GM12878 (cell line): ENCODE data around the gene AEBP2. TPM values are rescaled to one million over a fixed set of nuclear protein-coding genes. Genes with fewer than 3 reads are reported as not detected.

Experiments used
- ATAC-seq: fragments of 200-7000 bp; cut with Tn5 transposase; 3 replicates; pipeline ENCODE4 v1.9.1; 2020; ENCODE audit warnings: mild to moderate bottlenecking, moderate library complexity
- BruUV-seq: library from RNA; stranded (reverse); fragments of 400-500 nt; replicated peaks from 2 replicates; lab custom pipeline; 2021; lab: Mats Ljungman, UMichigan
- CTCF ChIA-PET: fragments of 300-600 bp; sonication (Branson Sonifier 250); formaldehyde crosslinking; extraction: SDS; loops from one replicate; lab custom pipeline; 2021; ENCODE audit warnings: inconsistent platforms; lab: Yijun Ruan, JAX
- POLR2A ChIA-PET: fragments of 350-600 bp; formaldehyde crosslinking; extraction: SDS; loops from one replicate; lab custom pipeline; 2021; ENCODE audit warnings: inconsistent platforms; lab: Charles Lee
- RAD21 ChIA-PET: fragments of 300-600 bp; sonication (Branson Sonifier 250); formaldehyde crosslinking; loops from one replicate; lab custom pipeline; 2023; ENCODE audit warnings: antibody characterized with exemption; ENCODE audit not compliant: unreplicated experiment; lab: Charles Lee
- SMC1A ChIA-PET: fragments of 300-600 bp; sonication (Branson Sonifier 250); formaldehyde crosslinking; loops from one replicate; lab custom pipeline; 2023; ENCODE audit not compliant: unreplicated experiment, uncharacterized antibody; lab: Charles Lee
- DNase-seq: peaks from one replicate; pipeline ENCODE4 v3.0.0-alpha.2; 2011; ENCODE audit warnings: low read depth, low spot score
- FAIRE-seq: peaks from 3 replicates; lab custom pipeline; 2011; peaks lifted over from hg19 to GRCh38; lab: Jason Lieb, UNC
- H2AFZ ChIP-seq: 2 replicates; pipeline ENCODE4 v1.6.0; 2011; ENCODE audit warnings: low read depth, low read length, control low read depth; ENCODE audit not compliant: control insufficient read depth
- H3K27ac ChIP-seq: 2 replicates; pipeline ENCODE4 v1.5.1; 2011; ENCODE audit warnings: control low read depth; ENCODE audit not compliant: control insufficient read depth, insufficient read depth
- H3K27me3 ChIP-seq, 2 experiments: replicated peaks in 1 of 2; 2 replicates each; pipeline versions ENCODE4 v1.6.0 to v1.6.1; 2011; ENCODE audit warnings: low read length in 1 of 2; ENCODE audit not compliant: control insufficient read depth in 2 of 2, insufficient read depth in 2 of 2
- H3K36me3 ChIP-seq, 2 experiments: 2 replicates each; pipeline ENCODE4 v1.5.1; 2011; ENCODE audit warnings: low read length in 1 of 2; ENCODE audit not compliant: control insufficient read depth in 2 of 2, insufficient read depth in 2 of 2
- H3K4me1 ChIP-seq: 2 replicates; pipeline ENCODE4 v1.6.1; 2011; ENCODE audit warnings: mild to moderate bottlenecking, low read length, moderate library complexity, mixed read lengths; ENCODE audit not compliant: control insufficient read depth, insufficient read depth
- H3K4me2 ChIP-seq: 2 replicates; pipeline ENCODE4 v1.6.0; 2011; ENCODE audit warnings: control low read depth; ENCODE audit not compliant: control insufficient read depth, insufficient read depth
- H3K4me3 ChIP-seq: fragments of 200-600 bp; sonication (generic); 2 replicates; pipeline ENCODE4 v1.5.1; 2016
- H3K79me2 ChIP-seq: 2 replicates; pipeline ENCODE4 v1.6.0; 2011; ENCODE audit warnings: low read length; ENCODE audit not compliant: control insufficient read depth, insufficient read depth
- H3K9ac ChIP-seq: 2 replicates; pipeline ENCODE4 v1.8.0; 2011; ENCODE audit warnings: low read length, control low read depth, mixed read lengths; ENCODE audit not compliant: control insufficient read depth, insufficient read depth
- H3K9me3 ChIP-seq: replicated peaks from 3 replicates; pipeline ENCODE4 v1.5.1; 2011; ENCODE audit warnings: mild to moderate bottlenecking, low read length; ENCODE audit not compliant: control insufficient read depth, insufficient read depth
- H4K20me1 ChIP-seq: 2 replicates; pipeline ENCODE4 v1.6.0; 2011; ENCODE audit not compliant: control insufficient read depth, insufficient read depth
- CBX5 ChIP-seq: sonication (generic); IDR thresholded peaks from 2 replicates; pipeline ENCODE4 v1.6.1; 2016; ENCODE audit warnings: low read depth, moderate library complexity, mild to moderate bottlenecking, inconsistent platforms
- STAT3 ChIP-seq: IDR thresholded peaks from 2 replicates; pipeline ENCODE4 v1.6.1; 2011; ENCODE audit warnings: low read depth, low read length, improper control_type of control experiment
- WGBS: methylation state at CpG from one replicate; pipeline ENCODE4 v1.1.6; 2016; ENCODE audit warnings: low lambda C conversion rate; ENCODE audit not compliant: insufficient replicate concordance, insufficient coverage; ENCODE audit errors: missing lambda C conversion rate; 5-methylcytosine and 5-hydroxymethylcytosine counted together
- in situ Hi-C: fragments of 300-500 bp; cut with MboI; formaldehyde crosslinking; loops from 9 replicates; pipeline ENCODE4 v1.14.3; 2018; ENCODE audit warnings: mixed read lengths
- intact Hi-C: fragments of 100-400 bp; cut with micrococcal nuclease; formaldehyde crosslinking; loops from one replicate; pipeline ENCODE4 v1.14.2; 2022; ENCODE audit not compliant: unreplicated experiment
- polyA plus RNA-seq, 11 experiments: library from polyadenylated mRNA; depleted of rRNA in 4 of 11; unstranded in 6 of 11; stranded (reverse) in 5 of 11; fragments of >200 nt; fragmentation: Nextera tagmentation in 4 of 11; fragmentation: Illumina TruSeq in 1 of 11; extraction: Ambion mirVana in 4 of 11; extraction: Trizol in 1 of 11; gene quantifications; 1 replicate in 1 of 11; 2 replicates in 10 of 11; pipeline versions ENCODE4 v1.2.1 to v1.2.3, GENCODE V29; 2011 to 2016; ENCODE audit warnings: inconsistent platforms in 2 of 11, missing spikeins in 2 of 11, low read depth in 1 of 11
- total RNA-seq, 4 experiments: library from RNA; depleted of rRNA in 3 of 4; stranded (reverse); fragments of >200 nt in 3 of 4; fragmentation: Illumina TruSeq in 1 of 4; extraction: Trizol in 1 of 4; gene quantifications; 2 replicates each; pipeline versions ENCODE4 v1.2.1 to v1.2.3, GENCODE V29; 2013 to 2021
- TF ChIP-seq, protein P1 (sequence below): fragments of 450-650 bp; IDR thresholded peaks from 2 replicates; pipeline ENCODE4 v1.6.1; 2016; ENCODE audit warnings: mild to moderate bottlenecking

AEBP2 gene
- total and polyA plus RNA-seq, 10 of the 15 experiments (the other 5 are each of a cell fraction or from before 2014, with no cell fraction given), result 17.6 to 126 (median 44.8) TPM

DNA sequence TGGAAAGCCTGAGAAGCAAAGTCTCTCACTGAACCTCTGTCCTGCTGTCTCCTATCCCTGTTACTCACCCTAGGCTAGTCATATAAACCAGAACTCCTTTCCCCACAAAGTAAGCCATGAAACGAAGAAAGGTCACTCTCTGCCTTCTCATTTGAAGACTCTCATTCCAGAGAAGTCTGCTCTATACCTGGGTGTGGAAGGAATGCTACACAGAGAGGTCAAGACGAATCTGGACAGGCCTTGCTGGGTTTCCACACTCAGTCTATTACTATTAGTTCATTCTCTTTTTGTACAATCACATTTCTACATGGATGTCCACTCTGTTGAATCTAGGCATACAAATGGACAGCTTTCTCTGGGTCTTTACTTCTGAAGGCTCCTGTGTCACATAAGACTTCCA is 2.4 kb upstream of the AEBP2 start:
- no peaks in the 10 kb centered on the region for H3K27me3 ChIP-seq
- H3K4me3 ChIP-seq, result no peak overlapping the region
- 100% methylated on average over 1 of the region's 2 CpGs for WGBS
- no peak for FAIRE-seq
- ATAC-seq, result no peak
- in situ Hi-C loops, result no loop called here
- H3K9me3 ChIP-seq, result no peaks in the 10 kb centered on the region; the same call in 2 of the 3 replicates
- no peak overlapping the region for H3K27ac ChIP-seq
- ChIA-PET RAD21 (no interaction called here), CTCF (no interaction called here), POLR2A (no interaction called here)
- no peaks in the 10 kb centered on the region for H4K20me1 ChIP-seq
- H3K4me1 ChIP-seq, result peaks cover 12% of the 10 kb centered on the region
- no peak overlapping the region for H3K4me2 ChIP-seq
- no peak for TF ChIP-seq CBX5
- TF ChIP-seq, all 136 proteins: peak for 0
- Histone ChIP-seq H3K79me2 (peaks cover 22% of the 10 kb centered on the region), H3K9ac (no peak overlapping the region), H2AFZ (no peak overlapping the region), H3K36me3 (no peaks in the 10 kb centered on the region)
- BruUV-seq, result no TSS peak
- intact Hi-C loops, result no loop called here
- SMC1A ChIA-PET, result no interaction called here
- no peak for DNase-seq

DNA sequence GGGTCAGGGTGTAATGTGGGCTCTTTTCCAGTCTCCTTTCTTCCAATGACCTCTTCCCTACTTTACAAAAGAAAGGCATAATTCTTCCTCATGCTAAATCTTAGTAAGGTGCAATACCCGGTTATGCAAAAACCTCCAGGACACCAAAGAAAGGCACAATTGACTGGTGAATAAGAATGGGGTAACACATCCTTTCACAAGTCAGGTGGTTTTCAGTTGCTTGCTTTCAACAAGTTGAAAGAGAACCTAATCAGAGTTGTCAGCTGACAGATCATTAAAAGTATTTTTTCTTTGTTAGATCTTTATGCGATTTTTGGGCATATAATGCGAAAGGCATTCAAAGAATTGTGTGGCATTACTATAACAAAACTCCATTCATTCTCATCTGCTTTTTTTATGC is 1.3 kb upstream of the AEBP2 start:
- in situ Hi-C loops, result no loop called here
- BruUV-seq, result no TSS peak
- no peak for ATAC-seq

More for the DNA sequence above, 1.3 kb upstream of the AEBP2 start:
- no peak overlapping the region for H3K9ac ChIP-seq
- DNase-seq (no peak), FAIRE-seq (no peak)
- H3K4me1 ChIP-seq, result peaks cover 4% of the 10 kb centered on the region; the same call in 1 of the 2 replicates
- no peaks in the 10 kb centered on the region; the same call in 2 of the 3 replicates for H3K9me3 ChIP-seq
- no peaks in the 10 kb centered on the region for H3K27me3 ChIP-seq
- RAD21 ChIA-PET, result no interaction called here
- H3K79me2 ChIP-seq, result peaks cover 32% of the 10 kb centered on the region
- H3K4me2 ChIP-seq, result no peak overlapping the region
- no peak overlapping the region for H2AFZ ChIP-seq
- no peaks in the 10 kb centered on the region for H4K20me1 ChIP-seq
- SMC1A ChIA-PET, result interaction anchor here (0.6 to 2.0 kb wide), 2 partner anchors 20 to 576 kb away, joined by 3 to 7 read pairs; no protein-coding TSS in a partner anchor
- TF ChIP-seq, protein P1, sequence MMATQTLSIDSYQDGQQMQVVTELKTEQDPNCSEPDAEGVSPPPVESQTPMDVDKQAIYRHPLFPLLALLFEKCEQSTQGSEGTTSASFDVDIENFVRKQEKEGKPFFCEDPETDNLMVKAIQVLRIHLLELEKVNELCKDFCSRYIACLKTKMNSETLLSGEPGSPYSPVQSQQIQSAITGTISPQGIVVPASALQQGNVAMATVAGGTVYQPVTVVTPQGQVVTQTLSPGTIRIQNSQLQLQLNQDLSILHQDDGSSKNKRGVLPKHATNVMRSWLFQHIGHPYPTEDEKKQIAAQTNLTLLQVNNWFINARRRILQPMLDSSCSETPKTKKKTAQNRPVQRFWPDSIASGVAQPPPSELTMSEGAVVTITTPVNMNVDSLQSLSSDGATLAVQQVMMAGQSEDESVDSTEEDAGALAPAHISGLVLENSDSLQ, result peak; percentile 52; the same call in 1 of the 2 replicates
- TF ChIP-seq STAT3, result no peak
- TF ChIP-seq, all 136 proteins: peak for 1
- intact Hi-C loops, result no loop called here
- Histone ChIP-seq H3K36me3 (no peaks in the 10 kb centered on the region), H3K4me3 (no peak overlapping the region), H3K27ac (no peak overlapping the region)
- ChIA-PET CTCF (no interaction called here), POLR2A (interaction anchor here (1.1 kb wide), 1 partner anchor 56 kb away, joined by 3 read pairs; no protein-coding TSS in a partner anchor)
- 94% methylated on average over 3 of the region's 3 CpGs for WGBS
